Suprapubic skin (tissue), 4 donors: ENCODE measurements around the gene SRCAP. TPM values are rescaled to one million over a fixed set of nuclear protein-coding genes. Genes with fewer than 3 reads are reported as not detected.

ENCODE experiments used
- DNase-seq, 2 donors: peaks; one replicate each; pipeline ENCODE4 v3.0.0-alpha.2; 2019; ENCODE audit warnings: low spot score in 2 of 2
- H3K27ac ChIP-seq: fragments of 200-600 bp; sonication (generic); one replicate; pipeline ENCODE4 v1.5.1; 2019
- H3K27me3 ChIP-seq: fragments of 200-600 bp; sonication (generic); one replicate; pipeline ENCODE4 v1.5.1; 2019
- H3K36me3 ChIP-seq: fragments of 200-600 bp; sonication (generic); one replicate; pipeline ENCODE4 v1.5.1; 2019
- H3K4me1 ChIP-seq: fragments of 200-600 bp; sonication (generic); one replicate; pipeline ENCODE4 v1.5.1; 2019
- H3K4me3 ChIP-seq: fragments of 200-600 bp; sonication (generic); one replicate; pipeline ENCODE4 v1.5.1; 2019; ENCODE audit warnings: mild to moderate bottlenecking
- H3K9me3 ChIP-seq: fragments of 200-600 bp; sonication (generic); one replicate; pipeline ENCODE4 v1.5.1; 2019
- CTCF ChIP-seq, 2 donors: fragments of 200-600 bp in 1 of 2; fragments of 450-650 bp in 1 of 2; sonication (generic) in 1 of 2; IDR thresholded peaks; one replicate each; pipeline ENCODE4 v1.5.1; 2016 to 2019; ENCODE audit warnings: antibody characterized with exemption in 2 of 2, mild to moderate bottlenecking in 1 of 2, moderate library complexity in 1 of 2
- EP300 ChIP-seq: sonication (generic); formaldehyde crosslinking; IDR thresholded peaks from one replicate; pipeline ENCODE4 v1.6.1; 2017; ENCODE audit warnings: antibody characterized with exemption
- POLR2A ChIP-seq, 2 donors: fragments of 450-650 bp; IDR thresholded peaks; one replicate each; pipeline ENCODE4 v1.6.1; 2017; ENCODE audit warnings: antibody characterized with exemption in 2 of 2, mild to moderate bottlenecking in 2 of 2, moderate library complexity in 2 of 2
- POLR2AphosphoS5 ChIP-seq, 3 donors: sonication (generic); formaldehyde crosslinking; IDR thresholded peaks; one replicate each; pipeline ENCODE4 v1.6.1; 2017; ENCODE audit warnings: antibody characterized with exemption in 3 of 3
- WGBS: methylation state at CpG from one replicate; pipeline ENCODE4 v1.1.5; 2018; 5-methylcytosine and 5-hydroxymethylcytosine counted together
- total RNA-seq, 4 donors: library from RNA; depleted of rRNA; stranded (reverse); fragments of >200 nt; gene quantifications; one replicate each; pipeline ENCODE4 v1.1.0, GENCODE V29; 2016

SRCAP gene
- total RNA-seq, 4 donors from 2014 or later, result 42.9 to 50.0 (median 44.6) TPM

GRCh38 chr16:30775131-30775391, 76.1 kb downstream of the SRCAP start:
- Histone ChIP-seq H3K4me3 (peak overlapping the region; percentile 63), H3K9me3 (no peaks in the 10 kb centered on the region), H3K27ac (peak overlapping the region; percentile 53), H3K36me3 (peaks cover 49% of the 10 kb centered on the region), H3K27me3 (no peaks in the 10 kb centered on the region), H3K4me1 (peaks cover 30% of the 10 kb centered on the region)
- no peak for DNase-seq
- no peak for TF ChIP-seq POLR2A (IDR thresholded peaks at IDR 0.05)
- TF ChIP-seq POLR2AphosphoS5 (IDR thresholded peaks at IDR 0.05), result no peak
- no peak for TF ChIP-seq CTCF (IDR thresholded peaks at IDR 0.05)
- no peak for TF ChIP-seq EP300
- WGBS, result 13% methylated on average over 3 of the region's 15 CpGs

- H3K36me3 ChIP-seq, result peaks cover 49% of the 10 kb centered on the region
- peaks cover 30% of the 10 kb centered on the region for H3K4me1 ChIP-seq
- peak in 2 of 3 donors; percentile 16 to 53 for TF ChIP-seq POLR2AphosphoS5 (IDR thresholded peaks at IDR 0.05)
- no peak for TF ChIP-seq EP300
- peak overlapping the region; percentile 63 for H3K4me3 ChIP-seq
- no peaks in the 10 kb centered on the region for H3K27me3 ChIP-seq
- peak; percentile 87 to 93 for DNase-seq
- peak overlapping the region; percentile 53 for H3K27ac ChIP-seq
- H3K9me3 ChIP-seq, result no peaks in the 10 kb centered on the region
- 0% methylated on average over 11 of the region's 81 CpGs for WGBS
Observed at GRCh38 chr16:30775392-30776188, 76.6 kb downstream of the SRCAP start.

GRCh38 chr16:30777591-30778297, 78.8 kb downstream of the SRCAP start:
- no peaks in the 10 kb centered on the region for H3K27me3 ChIP-seq
- DNase-seq, result no peak
- peaks cover 30% of the 10 kb centered on the region for H3K4me1 ChIP-seq
- no peak for TF ChIP-seq POLR2A (IDR thresholded peaks at IDR 0.05)
- H3K36me3 ChIP-seq, result peaks cover 41% of the 10 kb centered on the region
- H3K4me3 ChIP-seq, result no peak overlapping the region
- H3K27ac ChIP-seq, result no peak overlapping the region
- WGBS, result 92% methylated on average over 6 of the region's 7 CpGs
- no peaks in the 10 kb centered on the region for H3K9me3 ChIP-seq

GRCh38 chr16:30778549-30779244, 79.7 kb downstream of the SRCAP start:
- H3K27me3 ChIP-seq, result no peaks in the 10 kb centered on the region
- H3K4me1 ChIP-seq, result peaks cover 30% of the 10 kb centered on the region
- H3K27ac ChIP-seq, result no peak overlapping the region
- 75% methylated on average over 7 of the region's 14 CpGs for WGBS
- no peaks in the 10 kb centered on the region for H3K9me3 ChIP-seq
- no peak for TF ChIP-seq POLR2A (IDR thresholded peaks at IDR 0.05)
- no peak for TF ChIP-seq POLR2AphosphoS5 (IDR thresholded peaks at IDR 0.05)
- no peak for TF ChIP-seq CTCF (IDR thresholded peaks at IDR 0.05)
- no peak for TF ChIP-seq EP300
- peaks cover 41% of the 10 kb centered on the region for H3K36me3 ChIP-seq
- no peak overlapping the region for H3K4me3 ChIP-seq
- no peak for DNase-seq

- Histone ChIP-seq H3K36me3 (peaks cover 38% of the 10 kb centered on the region), H3K4me3 (no peak overlapping the region), H3K27me3 (no peaks in the 10 kb centered on the region), H3K4me1 (peaks cover 29% of the 10 kb centered on the region), H3K27ac (no peak overlapping the region), H3K9me3 (no peaks in the 10 kb centered on the region)
- no peak for DNase-seq
- TF ChIP-seq POLR2A (IDR thresholded peaks at IDR 0.05) (no peak), POLR2AphosphoS5 (IDR thresholded peaks at IDR 0.05) (no peak), CTCF (IDR thresholded peaks at IDR 0.05) (no peak), EP300 (no peak)
- 85% methylated on average over 6 of the region's 6 CpGs for WGBS
Observed at GRCh38 chr16:30779596-30779995, 80.6 kb downstream of the SRCAP start.

GRCh38 chr16:30780021-30780420, 81.0 kb downstream of the SRCAP start:
- H3K27ac ChIP-seq, result no peak overlapping the region
- peaks cover 38% of the 10 kb centered on the region for H3K36me3 ChIP-seq
- no peaks in the 10 kb centered on the region for H3K27me3 ChIP-seq
- TF ChIP-seq CTCF (IDR thresholded peaks at IDR 0.05), result no peak
- no peak for TF ChIP-seq POLR2AphosphoS5 (IDR thresholded peaks at IDR 0.05)
- TF ChIP-seq EP300, result no peak
- TF ChIP-seq POLR2A (IDR thresholded peaks at IDR 0.05), result no peak
- WGBS, result 96% methylated on average over 3 of the region's 3 CpGs
- H3K4me1 ChIP-seq, result peaks cover 26% of the 10 kb centered on the region
- no peaks in the 10 kb centered on the region for H3K9me3 ChIP-seq
- DNase-seq, result no peak
- H3K4me3 ChIP-seq, result no peak overlapping the region
